HCT116 (cell line): ENCODE results near the gene LUZP2. TPM values are rescaled to one million over a fixed set of nuclear protein-coding genes. Genes with fewer than 3 reads are reported as not detected.

ENCODE experiments used
- ATAC-seq: fragments of 200-7000 bp; cut with Tn5 transposase; 2 replicates; pipeline ENCODE4 v1.9.1; 2020; ENCODE audit warnings: mild to moderate bottlenecking, moderate library complexity
- BruUV-seq: library from RNA; stranded (reverse); fragments of 400-500 nt; replicated peaks from 2 replicates; lab custom pipeline; 2021; lab: Mats Ljungman, UMichigan
- CTCF ChIA-PET: fragments of 300-600 bp; sonication (Branson Sonifier 250); formaldehyde crosslinking; loops from one replicate; lab custom pipeline; 2021; ENCODE audit warnings: antibody characterized with exemption; lab: Charles Lee
- POLR2A ChIA-PET: fragments of 300-600, 350-600 bp; sonication (Branson Sonifier 250); formaldehyde crosslinking; loops from one replicate; lab custom pipeline; 2021; ENCODE audit warnings: antibody characterized with exemption; lab: Charles Lee
- RAD21 ChIA-PET, 2 experiments: fragments of 300-600 bp; sonication (Branson Sonifier 250); formaldehyde crosslinking; loops; one replicate each; lab custom pipeline; 2023; ENCODE audit warnings: low total read pairs in 2 of 2; ENCODE audit not compliant: uncharacterized antibody in 2 of 2, unreplicated experiment in 2 of 2, low non-redundant PET in 1 of 2; lab: Charles Lee
- DNase-seq: peaks from one replicate; pipeline ENCODE4 v3.0.0-alpha.2; 2010; ENCODE audit warnings: low read depth, low spot score
- H2AFZ ChIP-seq: fragments of 200-600 bp; shearing (Covaris generic), sonication (generic); 2 replicates; pipeline ENCODE4 v1.6.1; 2017; ENCODE audit warnings: low read depth, mixed run types, mixed read lengths, antibody characterized with exemption, low read length; ENCODE audit not compliant: poor library complexity, severe bottlenecking
- H3K27ac ChIP-seq: 2 replicates; pipeline ENCODE4 v1.5.1; 2012; ENCODE audit warnings: low read depth, low read length
- H3K27me3 ChIP-seq: fragments of 200-600 bp; sonication (generic); 2 replicates; pipeline ENCODE4 v1.6.1; 2016; ENCODE audit warnings: mixed run types, low read length, mixed read lengths; ENCODE audit not compliant: insufficient read depth
- H3K36me3 ChIP-seq, 2 experiments: fragments of 200-500 bp in 1 of 2; fragments of 200-600 bp in 1 of 2; sonication (Bioruptor generic) in 1 of 2; sonication (generic) in 1 of 2; 2 replicates each; pipeline versions ENCODE4 v1.5.1 to v1.6.1; 2014 to 2016; ENCODE audit warnings: low read length in 2 of 2, inconsistent platforms in 1 of 2, mixed read lengths in 1 of 2, mixed run types in 1 of 2; ENCODE audit not compliant: insufficient read depth in 2 of 2, control insufficient read depth in 1 of 2
- H3K4me1 ChIP-seq, 2 experiments: fragments of 200-600 bp in 1 of 2; sonication (generic) in 1 of 2; 2 replicates each; pipeline versions ENCODE4 v1.5.1 to v1.6.1; 2012 to 2017; ENCODE audit warnings: low read length in 2 of 2, inconsistent platforms in 1 of 2, mild to moderate bottlenecking in 1 of 2, mixed read lengths in 1 of 2, mixed run types in 1 of 2, moderate library complexity in 1 of 2; ENCODE audit not compliant: insufficient read depth in 2 of 2, control insufficient read depth in 1 of 2
- H3K4me2 ChIP-seq: fragments of 200-600 bp; sonication (generic); 2 replicates; pipeline ENCODE4 v1.6.1; 2017; ENCODE audit warnings: mixed run types, low read length, mixed read lengths
- H3K4me3 ChIP-seq, 2 experiments: fragments of 200-600 bp in 1 of 2; sonication (generic) in 1 of 2; replicated peaks in 1 of 2; 2 replicates each; pipeline ENCODE4 v1.5.1; 2011 to 2016; ENCODE audit warnings: low read length in 2 of 2, control low read depth in 1 of 2, low read depth in 1 of 2, mild to moderate bottlenecking in 1 of 2, mixed read lengths in 1 of 2, mixed run types in 1 of 2
- H3K79me2 ChIP-seq: fragments of 200-600 bp; sonication (generic); 2 replicates; pipeline ENCODE4 v1.6.1; 2017; ENCODE audit warnings: mild to moderate bottlenecking, mixed run types, low read length, moderate library complexity, mixed read lengths; ENCODE audit not compliant: insufficient read depth
- H3K9ac ChIP-seq: fragments of 200-600 bp; sonication (generic); 2 replicates; pipeline ENCODE4 v1.6.1; 2016; ENCODE audit warnings: low read length, mixed read lengths
- H3K9me2 ChIP-seq: fragments of 200-600 bp; sonication (generic), shearing (Covaris generic); 2 replicates; pipeline ENCODE4 v1.6.1; 2017; ENCODE audit warnings: mixed run types, mild to moderate bottlenecking, moderate library complexity; ENCODE audit not compliant: insufficient read depth
- H3K9me3 ChIP-seq, 2 experiments: fragments of 200-500 bp in 1 of 2; fragments of 200-600 bp in 1 of 2; sonication (Bioruptor generic) in 1 of 2; sonication (generic) in 1 of 2; 2 replicates each; pipeline ENCODE4 v1.6.1; 2014 to 2017; ENCODE audit warnings: low read length in 2 of 2, mixed read lengths in 2 of 2, inconsistent platforms in 1 of 2, low read depth in 1 of 2, mild to moderate bottlenecking in 1 of 2, mixed run types in 1 of 2, moderate library complexity in 1 of 2; ENCODE audit not compliant: control insufficient read depth in 1 of 2, insufficient read depth in 1 of 2
- H4K20me1 ChIP-seq: fragments of 200-600 bp; sonication (generic), shearing (Covaris generic); 2 replicates; pipeline ENCODE4 v1.6.1; 2017; ENCODE audit warnings: mixed run types, mild to moderate bottlenecking, moderate library complexity; ENCODE audit not compliant: insufficient read depth
- CBX3 ChIP-seq: IDR thresholded peaks from 2 replicates; pipeline ENCODE4 v1.6.1; 2012; ENCODE audit warnings: low read depth
- EGR1 ChIP-seq: IDR thresholded peaks from 2 replicates; pipeline ENCODE4 v1.6.1; 2012; ENCODE audit warnings: low read depth
- EZH2 ChIP-seq: fragments of 200-600 bp; sonication (generic); IDR thresholded peaks from 2 replicates; pipeline ENCODE4 v1.6.1; 2017; ENCODE audit warnings: antibody characterized with exemption, mixed run types
- POLR2A ChIP-seq: IDR thresholded peaks from 2 replicates; pipeline ENCODE4 v1.7.0; 2011; ENCODE audit warnings: borderline replicate concordance; ENCODE audit not compliant: insufficient read depth, insufficient read length; ENCODE audit errors: extremely low read depth
- POLR2AphosphoS5 ChIP-seq: IDR thresholded peaks from 2 replicates; pipeline ENCODE4 v1.6.1; 2011; ENCODE audit warnings: mild to moderate bottlenecking, low read depth, low read length, moderate library complexity
- RAD21 ChIP-seq: IDR thresholded peaks from 2 replicates; pipeline ENCODE4 v1.6.1; 2012; ENCODE audit warnings: low read depth, mild to moderate bottlenecking
- SRF ChIP-seq: IDR thresholded peaks from 2 replicates; pipeline ENCODE4 v1.6.1; 2012; ENCODE audit warnings: low read depth
- YY1 ChIP-seq: IDR thresholded peaks from 2 replicates; pipeline ENCODE4 v1.6.1; 2011; ENCODE audit warnings: low read length, low read depth, moderate library complexity, mild to moderate bottlenecking; ENCODE audit not compliant: insufficient replicate concordance; ENCODE audit errors: extremely low read depth
- ZNF274 ChIP-seq: fragments of 200-500 bp; sonication (Bioruptor generic); IDR thresholded peaks from 2 replicates; pipeline ENCODE4 v1.6.1; 2014; ENCODE audit warnings: mild to moderate bottlenecking, low read depth, low read length, inconsistent platforms
- intact Hi-C: fragments of 100-400 bp; cut with micrococcal nuclease; formaldehyde crosslinking; loops from 2 replicates; pipeline ENCODE4 v1.10.0; 2022
- total RNA-seq: library from RNA; stranded (reverse); gene quantifications from one replicate; pipeline ENCODE4 v1.2.1, GENCODE V29; 2021; ENCODE audit not compliant: unreplicated experiment
- TF ChIP-seq, protein P1 (sequence below), 3 experiments: fragments of 200-600 bp in 1 of 3; sonication (generic) in 1 of 3; IDR thresholded peaks in 2 of 3; conservative IDR thresholded peaks in 1 of 3; 2 replicates each; pipeline ENCODE4 v1.5.1; 2012 to 2017; ENCODE audit warnings: low read depth in 2 of 3, low read length in 2 of 3, antibody characterized with exemption in 1 of 3, borderline replicate concordance in 1 of 3, control low read depth in 1 of 3, mild to moderate bottlenecking in 1 of 3, mixed read lengths in 1 of 3, mixed run types in 1 of 3, moderate library complexity in 1 of 3; ENCODE audit not compliant: insufficient read depth in 1 of 3
- TF ChIP-seq, protein P2 (sequence below): IDR thresholded peaks from 2 replicates; pipeline ENCODE4 v1.6.1; 2012

The LUZP2 gene
- total RNA-seq, 1 experiment from 2014 or later: not detected

DNA sequence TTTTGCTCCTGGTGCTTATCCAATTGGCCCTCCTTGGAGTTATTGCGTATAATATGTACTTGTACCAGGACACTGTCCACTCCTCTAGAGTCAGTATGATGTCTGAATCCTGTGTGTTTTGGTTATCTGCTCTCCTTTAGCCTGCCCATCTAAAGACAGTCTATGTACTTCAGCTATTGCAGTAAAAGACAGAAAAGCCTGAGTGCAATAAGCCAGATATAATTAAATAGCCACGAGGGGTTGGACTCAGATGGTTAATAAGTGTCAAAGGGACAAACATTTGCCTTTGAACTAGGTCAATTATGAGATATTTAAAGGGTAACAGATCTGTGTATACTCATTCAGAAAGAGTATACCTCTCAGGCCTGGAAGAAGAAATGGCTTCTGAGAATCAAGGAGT, 406.7 kb downstream of the LUZP2 start:
- ChIA-PET RAD21 (no interaction called here), POLR2A (no interaction called here), CTCF (no interaction called here)
- intact Hi-C loops: no loop called here
- H3K27me3 ChIP-seq: no peaks in the 10 kb centered on the region
- no peak overlapping the region for H3K4me2 ChIP-seq
- H3K36me3 ChIP-seq: no peaks in the 10 kb centered on the region
- TF ChIP-seq, protein P1, sequence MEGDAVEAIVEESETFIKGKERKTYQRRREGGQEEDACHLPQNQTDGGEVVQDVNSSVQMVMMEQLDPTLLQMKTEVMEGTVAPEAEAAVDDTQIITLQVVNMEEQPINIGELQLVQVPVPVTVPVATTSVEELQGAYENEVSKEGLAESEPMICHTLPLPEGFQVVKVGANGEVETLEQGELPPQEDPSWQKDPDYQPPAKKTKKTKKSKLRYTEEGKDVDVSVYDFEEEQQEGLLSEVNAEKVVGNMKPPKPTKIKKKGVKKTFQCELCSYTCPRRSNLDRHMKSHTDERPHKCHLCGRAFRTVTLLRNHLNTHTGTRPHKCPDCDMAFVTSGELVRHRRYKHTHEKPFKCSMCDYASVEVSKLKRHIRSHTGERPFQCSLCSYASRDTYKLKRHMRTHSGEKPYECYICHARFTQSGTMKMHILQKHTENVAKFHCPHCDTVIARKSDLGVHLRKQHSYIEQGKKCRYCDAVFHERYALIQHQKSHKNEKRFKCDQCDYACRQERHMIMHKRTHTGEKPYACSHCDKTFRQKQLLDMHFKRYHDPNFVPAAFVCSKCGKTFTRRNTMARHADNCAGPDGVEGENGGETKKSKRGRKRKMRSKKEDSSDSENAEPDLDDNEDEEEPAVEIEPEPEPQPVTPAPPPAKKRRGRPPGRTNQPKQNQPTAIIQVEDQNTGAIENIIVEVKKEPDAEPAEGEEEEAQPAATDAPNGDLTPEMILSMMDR (IDR thresholded peaks at IDR 0.05 in 2 of 3, conservative IDR thresholded peaks at IDR 0.05 in 1 of 3; ENCODE audit: borderline replicate concordance in 1 of 3, insufficient read depth in 1 of 3, low read depth in 2 of 3, low read length in 2 of 3): no peak
- no peaks in the 10 kb centered on the region for H4K20me1 ChIP-seq
- no peaks in the 10 kb centered on the region for H3K9me2 ChIP-seq
- no peaks in the 10 kb centered on the region for H3K79me2 ChIP-seq
- no peak overlapping the region for H3K9ac ChIP-seq
- H3K4me3 ChIP-seq: no peak overlapping the region
- DNase-seq (no peak), ATAC-seq (no peak)
- BruUV-seq: no TSS peak
- peaks cover 7 to 18% of the 10 kb centered on the region in 2 experiments; a peak in 2 of 4 replicates for H3K9me3 ChIP-seq
- no peaks in the 10 kb centered on the region for H3K4me1 ChIP-seq
- no peak overlapping the region for H2AFZ ChIP-seq
- no peak overlapping the region for H3K27ac ChIP-seq

DNA sequence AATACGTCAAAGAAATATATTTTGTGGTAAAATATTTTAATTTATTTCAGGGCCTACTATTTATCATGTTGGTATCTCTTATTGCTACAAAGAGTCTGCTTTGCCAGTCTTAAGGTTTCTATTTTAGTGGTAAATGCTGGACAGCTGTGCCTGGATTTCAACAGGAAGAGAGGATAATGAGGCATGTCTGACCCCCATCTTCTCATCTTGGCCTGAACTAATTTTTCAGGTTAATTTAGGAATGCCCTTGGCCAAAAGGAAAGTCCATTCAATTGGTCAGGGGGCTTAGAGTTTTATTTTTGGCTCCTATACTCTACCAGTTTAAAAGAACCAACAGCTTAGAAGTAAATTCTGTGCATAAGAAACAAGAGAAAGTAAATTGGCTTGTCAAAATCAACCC, 428.2 kb downstream of the LUZP2 start:
- no peak overlapping the region for H3K4me2 ChIP-seq
- DNase-seq (no peak), ATAC-seq (no peak)
- H2AFZ ChIP-seq: no peak overlapping the region
- no peaks in the 10 kb centered on the region for H4K20me1 ChIP-seq
- H3K9me2 ChIP-seq: no peaks in the 10 kb centered on the region
- ChIA-PET POLR2A (no interaction called here), RAD21 (no interaction called here), CTCF (no interaction called here)
- intact Hi-C loops: no loop called here
- H3K9ac ChIP-seq: no peak overlapping the region
- peaks cover 7 to 9% of the 10 kb centered on the region in 2 experiments; a peak in 2 of 4 replicates for H3K9me3 ChIP-seq
- BruUV-seq: no TSS peak
- no peaks in the 10 kb centered on the region for H3K36me3 ChIP-seq
- no peak for TF ChIP-seq ZNF274
- TF ChIP-seq POLR2A: no peak
- no peak for TF ChIP-seq YY1
- TF ChIP-seq RAD21: no peak
- no peak for TF ChIP-seq SRF
- TF ChIP-seq, protein P2, sequence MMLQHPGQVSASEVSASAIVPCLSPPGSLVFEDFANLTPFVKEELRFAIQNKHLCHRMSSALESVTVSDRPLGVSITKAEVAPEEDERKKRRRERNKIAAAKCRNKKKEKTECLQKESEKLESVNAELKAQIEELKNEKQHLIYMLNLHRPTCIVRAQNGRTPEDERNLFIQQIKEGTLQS: no peak
- TF ChIP-seq EGR1: no peak
- TF ChIP-seq EZH2: no peak
- TF ChIP-seq POLR2AphosphoS5: no peak
- TF ChIP-seq, protein P1 (IDR thresholded peaks at IDR 0.05 in 2 of 3, conservative IDR thresholded peaks at IDR 0.05 in 1 of 3; ENCODE audit: borderline replicate concordance in 1 of 3, insufficient read depth in 1 of 3, low read depth in 2 of 3, low read length in 2 of 3): no peak
- no peak for TF ChIP-seq CBX3
- no peaks in the 10 kb centered on the region for H3K4me1 ChIP-seq
- H3K79me2 ChIP-seq: no peaks in the 10 kb centered on the region
- H3K27me3 ChIP-seq: no peaks in the 10 kb centered on the region
- no peak overlapping the region for H3K27ac ChIP-seq
- H3K4me3 ChIP-seq: no peak overlapping the region
